Measurements from ENCODE around the gene PPP1R9A. TPM values are rescaled to one million over a fixed set of nuclear protein-coding genes. Genes with fewer than 3 reads are reported as not detected.

Gene PPP1R9A
- total RNA-seq = 30.6 TPM
- long read RNA-seq, partial matches to known transcripts = 7 of 16 reads
- long read RNA-seq, other reads (novel, unspliced or antisense) = 9 of 16 reads

DNA sequence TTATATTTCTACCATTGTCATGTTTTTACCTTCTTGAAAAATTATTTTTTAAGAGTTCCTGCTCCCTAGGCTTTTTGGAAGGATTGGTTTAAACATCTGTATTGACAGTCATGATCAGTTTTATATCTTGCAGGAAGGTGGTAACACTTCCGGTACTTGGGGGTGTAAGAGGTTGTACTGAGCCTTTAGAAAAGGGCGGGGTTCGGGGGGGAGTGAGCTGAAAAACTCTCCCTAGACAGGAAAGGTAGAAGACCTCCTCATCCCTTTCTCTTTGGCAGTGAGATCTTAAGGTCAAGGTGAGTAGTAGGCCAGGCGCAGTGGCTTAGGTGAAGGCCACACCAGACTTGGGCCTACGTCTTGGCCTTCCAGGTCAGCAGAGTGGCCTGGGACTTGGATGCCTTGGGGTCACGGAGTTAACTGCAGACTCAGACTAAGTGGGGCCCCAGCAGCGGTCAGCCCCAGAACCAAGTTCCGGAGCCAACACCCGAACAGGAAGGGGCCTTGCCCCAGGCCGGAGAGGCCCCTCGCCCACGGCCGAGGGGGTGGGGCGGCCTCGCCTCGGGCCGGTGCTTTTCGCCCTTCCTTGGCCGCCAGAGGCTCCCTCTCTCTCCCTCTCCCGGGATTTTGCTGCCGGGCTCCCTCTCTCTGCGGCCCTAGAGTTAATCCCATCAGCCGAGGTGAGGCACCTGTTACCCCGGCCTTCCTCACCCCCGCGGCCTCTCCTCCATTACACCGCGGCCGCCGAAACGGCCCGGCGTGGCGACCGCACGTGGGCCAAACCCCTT lies at the start of gene PPP1R9A:
Gene PPP1R9A (plus strand): TSS at position 569 of the 785 bp plus-strand sequence. CDS start 2,520 bp downstream, outside the sequence.
- DNase-seq (peak; percentile 81), ATAC-seq (peak; percentile 89)
- no peaks in the 10 kb centered on the region for H3K36me3 ChIP-seq
- intact Hi-C loops (cut with DNase I) = no loop called here
- no peaks in the 10 kb centered on the region for H3K9me3 ChIP-seq
- TF ChIP-seq, protein P1, sequence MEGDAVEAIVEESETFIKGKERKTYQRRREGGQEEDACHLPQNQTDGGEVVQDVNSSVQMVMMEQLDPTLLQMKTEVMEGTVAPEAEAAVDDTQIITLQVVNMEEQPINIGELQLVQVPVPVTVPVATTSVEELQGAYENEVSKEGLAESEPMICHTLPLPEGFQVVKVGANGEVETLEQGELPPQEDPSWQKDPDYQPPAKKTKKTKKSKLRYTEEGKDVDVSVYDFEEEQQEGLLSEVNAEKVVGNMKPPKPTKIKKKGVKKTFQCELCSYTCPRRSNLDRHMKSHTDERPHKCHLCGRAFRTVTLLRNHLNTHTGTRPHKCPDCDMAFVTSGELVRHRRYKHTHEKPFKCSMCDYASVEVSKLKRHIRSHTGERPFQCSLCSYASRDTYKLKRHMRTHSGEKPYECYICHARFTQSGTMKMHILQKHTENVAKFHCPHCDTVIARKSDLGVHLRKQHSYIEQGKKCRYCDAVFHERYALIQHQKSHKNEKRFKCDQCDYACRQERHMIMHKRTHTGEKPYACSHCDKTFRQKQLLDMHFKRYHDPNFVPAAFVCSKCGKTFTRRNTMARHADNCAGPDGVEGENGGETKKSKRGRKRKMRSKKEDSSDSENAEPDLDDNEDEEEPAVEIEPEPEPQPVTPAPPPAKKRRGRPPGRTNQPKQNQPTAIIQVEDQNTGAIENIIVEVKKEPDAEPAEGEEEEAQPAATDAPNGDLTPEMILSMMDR (IDR thresholded peaks at IDR 0.05) = peak; percentile 25
- H3K27ac ChIP-seq = peak within 1 kb of the TSS; percentile 79
- no peaks in the 10 kb centered on the region for H3K4me1 ChIP-seq
- no peaks in the 10 kb centered on the region for H3K27me3 ChIP-seq
- H3K4me3 ChIP-seq = peak within 1 kb of the TSS; percentile 59

DNA sequence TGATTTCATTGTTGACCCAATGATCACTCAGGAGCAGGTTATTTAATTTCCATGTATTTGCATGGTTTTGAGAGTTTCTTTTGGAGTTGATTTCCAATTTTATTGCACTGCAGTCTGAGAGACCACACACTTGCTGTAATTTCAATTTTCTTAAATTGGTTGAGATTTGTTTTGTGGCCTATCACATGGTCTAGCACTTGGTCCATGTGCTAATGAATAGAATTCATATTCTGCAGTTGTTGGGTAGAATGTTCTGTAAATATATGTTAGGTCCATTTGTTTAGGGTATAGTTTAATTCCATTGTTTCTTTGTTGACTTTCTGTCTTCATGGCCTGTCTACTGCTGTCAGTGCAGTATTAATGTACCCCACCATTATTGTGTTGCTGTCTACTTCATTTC lies 36.3 kb upstream of the PPP1R9A start:
- intact Hi-C loops (cut with DNase I) = no loop called here
- Histone ChIP-seq H3K9me3 (no peaks in the 10 kb centered on the region), H3K4me3 (no peak overlapping the region), H3K36me3 (no peaks in the 10 kb centered on the region), H3K4me1 (no peaks in the 10 kb centered on the region), H3K27me3 (no peaks in the 10 kb centered on the region), H3K27ac (no peak overlapping the region)
- ATAC-seq (no peak), DNase-seq (no peak)
- TF ChIP-seq, protein P1 (IDR thresholded peaks at IDR 0.05) = no peak

DNA sequence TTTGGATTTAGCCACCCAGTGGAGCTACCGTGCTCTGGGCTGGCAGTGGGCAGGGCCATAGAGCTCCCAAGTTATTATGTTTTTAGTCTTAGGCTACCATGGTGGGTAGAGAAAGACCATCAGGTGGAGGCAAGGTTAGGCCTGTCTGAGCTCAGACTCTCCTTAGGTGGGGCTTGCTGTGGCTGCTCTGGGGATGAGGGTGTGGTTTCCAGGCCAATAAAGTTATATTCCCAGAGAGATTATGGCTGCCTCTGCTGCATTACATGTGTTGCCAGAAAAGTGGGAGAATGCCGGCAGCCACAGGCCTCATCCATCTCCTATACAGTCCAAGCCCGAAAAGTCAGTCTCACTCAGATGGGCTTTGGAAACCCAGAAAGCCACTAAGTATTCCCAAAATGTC lies 34.2 kb upstream of the PPP1R9A start:
- no peak overlapping the region for H3K27ac ChIP-seq
- H3K4me1 ChIP-seq = no peaks in the 10 kb centered on the region
- H3K9me3 ChIP-seq = no peaks in the 10 kb centered on the region
- H3K4me3 ChIP-seq = no peak overlapping the region
- TF ChIP-seq, protein P1 (IDR thresholded peaks at IDR 0.05) = no peak
- intact Hi-C loops (cut with DNase I) = no loop called here
- ATAC-seq (no peak), DNase-seq (no peak)
- no peaks in the 10 kb centered on the region for H3K36me3 ChIP-seq
- no peaks in the 10 kb centered on the region for H3K27me3 ChIP-seq

DNA sequence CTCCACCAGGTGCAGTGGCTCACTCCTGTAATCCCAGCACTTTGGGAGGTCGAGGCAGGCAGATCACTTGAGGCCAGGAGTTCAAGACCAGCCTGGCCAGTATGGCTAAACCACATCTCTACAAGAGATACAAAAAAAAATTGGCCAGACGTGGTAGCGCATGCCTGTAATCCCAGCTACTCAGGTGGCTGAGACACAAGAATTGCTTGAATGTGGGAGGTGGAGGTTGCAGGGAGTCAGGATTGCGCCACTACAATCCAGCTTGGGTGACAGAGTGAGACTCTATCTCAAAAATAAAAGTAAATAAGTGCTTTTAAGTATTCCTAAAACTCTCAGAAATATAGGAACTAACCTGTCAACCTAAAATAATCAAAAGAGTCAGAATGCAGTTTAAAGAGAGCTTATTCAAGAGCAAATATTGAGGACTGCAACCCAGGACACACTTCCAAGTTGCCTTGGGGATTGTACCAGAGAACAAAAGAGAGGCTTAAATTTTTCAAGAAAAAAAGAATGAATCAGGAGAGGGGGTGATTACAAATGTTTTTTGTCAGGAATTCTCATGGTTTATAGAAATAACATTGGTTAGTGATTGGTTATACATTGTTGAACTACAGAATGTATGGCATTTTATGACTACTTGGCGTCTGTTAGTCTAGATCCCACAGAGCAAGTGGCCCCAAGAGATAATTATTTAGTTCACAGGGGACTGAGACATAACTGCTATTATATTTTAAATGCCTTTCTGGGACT lies 33.2 kb upstream of the PPP1R9A start:
- TF ChIP-seq, protein P1 (IDR thresholded peaks at IDR 0.05) = no peak
- intact Hi-C loops (cut with DNase I) = no loop called here

DNA sequence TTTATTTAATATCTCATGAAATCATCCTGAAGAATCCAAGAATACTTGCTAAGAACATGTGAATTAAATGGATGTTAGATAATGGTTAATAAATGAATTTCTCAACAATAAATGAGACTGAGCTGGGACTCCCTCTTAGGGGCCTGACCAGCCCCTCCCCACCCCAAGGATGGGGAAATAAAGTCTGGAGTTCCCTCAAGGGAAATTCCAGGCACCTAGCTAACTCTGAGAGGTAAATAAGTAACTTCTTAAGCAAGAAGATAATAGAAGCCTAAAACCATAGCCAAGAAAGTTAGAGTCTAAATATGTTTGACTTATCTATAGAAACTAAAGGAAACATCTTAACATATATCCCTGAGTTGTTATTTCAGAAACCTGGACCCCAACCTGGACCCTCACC lies 32.2 kb upstream of the PPP1R9A start:
- TF ChIP-seq, protein P1 (IDR thresholded peaks at IDR 0.05) = no peak
- DNase-seq (no peak), ATAC-seq (no peak)
- Histone ChIP-seq H3K9me3 (no peaks in the 10 kb centered on the region), H3K27me3 (no peaks in the 10 kb centered on the region), H3K27ac (no peak overlapping the region), H3K4me1 (no peaks in the 10 kb centered on the region), H3K4me3 (no peak overlapping the region), H3K36me3 (no peaks in the 10 kb centered on the region)
- intact Hi-C loops (cut with DNase I) = no loop called here

More for the DNA sequence above, 33.2 kb upstream of the PPP1R9A start:
- ATAC-seq (no peak), DNase-seq (no peak)
- Histone ChIP-seq H3K4me3 (no peak overlapping the region), H3K36me3 (no peaks in the 10 kb centered on the region), H3K27ac (no peak overlapping the region), H3K4me1 (no peaks in the 10 kb centered on the region), H3K9me3 (no peaks in the 10 kb centered on the region), H3K27me3 (no peaks in the 10 kb centered on the region)
